GM21390 (cell line): Measurements from ENCODE around the gene ERICH6B.
"Not testable (repeated sequence)": the region's sequence is repeated elsewhere in the genome, so short reads cannot be mapped to it uniquely, and the experiment has no call there.

Experiments
- ATAC-seq: cut with Tn5 transposase; IDR thresholded peaks from one replicate; pipeline ENCODE4 v1.9.1; 2021; ENCODE audit not compliant: unreplicated experiment

The ERICH6B gene

GRCh38 chr13:45615501-45616101, at the start of gene ERICH6B:
Gene ERICH6B (minus strand): TSS chr13:45615739. CDS start chr13:45597005, 18,734 bp downstream.
- no peak for ATAC-seq

GRCh38 chr13:45662903-45663302, 47.4 kb upstream of the ERICH6B start:
- ATAC-seq: not testable (repeated sequence)

GRCh38 chr13:45662162-45662561, 46.6 kb upstream of the ERICH6B start:
- no peak for ATAC-seq

- not testable (repeated sequence) for ATAC-seq
These were observed 44.9 kb upstream of the ERICH6B start for GRCh38 chr13:45660458-45660857.

GRCh38 chr13:45659536-45659935, 44.0 kb upstream of the ERICH6B start:
- no peak for ATAC-seq

- no peak for ATAC-seq
These were observed 43.2 kb upstream of the ERICH6B start for GRCh38 chr13:45658586-45659235.

- no peak for ATAC-seq
These were observed 39.3 kb upstream of the ERICH6B start for GRCh38 chr13:45654633-45655349.

GRCh38 chr13:45645263-45645662, 29.7 kb upstream of the ERICH6B start:
- ATAC-seq: not testable (repeated sequence)

- not testable (repeated sequence) for ATAC-seq
These were observed 26.6 kb upstream of the ERICH6B start for GRCh38 chr13:45642159-45642558.

- not testable (repeated sequence) for ATAC-seq
These were observed 19.8 kb upstream of the ERICH6B start for GRCh38 chr13:45635291-45635690.

- no peak for ATAC-seq
These were observed 15.3 kb upstream of the ERICH6B start for GRCh38 chr13:45630791-45631190.

GRCh38 chr13:45629940-45630339, 14.4 kb upstream of the ERICH6B start:
- ATAC-seq: no peak

- no peak for ATAC-seq
These were observed 12.6 kb upstream of the ERICH6B start for GRCh38 chr13:45628094-45628493.

- no peak for ATAC-seq
These were observed 12.1 kb upstream of the ERICH6B start for GRCh38 chr13:45627656-45628055.

GRCh38 chr13:45626731-45627374, 11.3 kb upstream of the ERICH6B start:
- no peak for ATAC-seq

- no peak for ATAC-seq
These were observed 8.1 kb upstream of the ERICH6B start for GRCh38 chr13:45623516-45624090.

- ATAC-seq: no peak
These were observed 6.4 kb upstream of the ERICH6B start for GRCh38 chr13:45621950-45622349.

- no peak for ATAC-seq
These were observed 7.6 kb downstream of the ERICH6B start for GRCh38 chr13:45607931-45608330.

GRCh38 chr13:45604892-45605291, 10.6 kb downstream of the ERICH6B start:
- no peak for ATAC-seq

GRCh38 chr13:45603338-45603737, 12.2 kb downstream of the ERICH6B start:
- no peak for ATAC-seq
